ENCODE measurements around the gene IFT81. TPM values are rescaled to one million over a fixed set of nuclear protein-coding genes. Genes with fewer than 3 reads are reported as not detected.
"Not testable (repeated sequence)": the region's sequence is repeated elsewhere in the genome, so short reads cannot be mapped to it uniquely, and the experiment has no call there.

The IFT81 gene
- polyA plus RNA-seq (ENCODE audit: insufficient read length in 4 of 4): 10 to 100 TPM; 39.6 to 58.7 (median 47.8) TPM

GRCh38 chr12:110124269-110124995 is at the start of gene IFT81:
Gene IFT81, plus strand, starts transcription at chr12:110124357. Its CDS starts 3,024 bp downstream, at chr12:110127381.
- peak; percentile 83 to 89 (median 86) for DNase-seq (ENCODE audit: low read depth in 4 of 4, low spot score in 2 of 4)

GRCh38 chr12:110075880-110076279 is 48.3 kb upstream of the IFT81 start:
- no peak for DNase-seq (ENCODE audit: low read depth in 4 of 4, low spot score in 2 of 4)

- DNase-seq (ENCODE audit: low read depth in 4 of 4, low spot score in 2 of 4): no peak
These were observed 46.4 kb upstream of the IFT81 start for GRCh38 chr12:110077800-110078199.

- no peak for DNase-seq (ENCODE audit: low read depth in 4 of 4, low spot score in 2 of 4)
These were observed 44.4 kb upstream of the IFT81 start for GRCh38 chr12:110079477-110080400.

- DNase-seq (ENCODE audit: low read depth in 4 of 4, low spot score in 2 of 4): no peak
These were observed 43.7 kb upstream of the IFT81 start for GRCh38 chr12:110080410-110080809.

GRCh38 chr12:110084314-110085015 is 39.7 kb upstream of the IFT81 start:
- no peak for DNase-seq (ENCODE audit: low read depth in 4 of 4, low spot score in 2 of 4)

GRCh38 chr12:110088216-110088615 is 35.9 kb upstream of the IFT81 start:
- DNase-seq (ENCODE audit: low read depth in 4 of 4, low spot score in 2 of 4): not testable (repeated sequence)

GRCh38 chr12:110088936-110089335 is 35.2 kb upstream of the IFT81 start:
- no peak for DNase-seq (ENCODE audit: low read depth in 4 of 4, low spot score in 2 of 4)

- no peak for DNase-seq (ENCODE audit: low read depth in 4 of 4, low spot score in 2 of 4)
These were observed 33.7 kb upstream of the IFT81 start for GRCh38 chr12:110090266-110091135.

GRCh38 chr12:110091136-110091711 is 32.9 kb upstream of the IFT81 start:
- DNase-seq (ENCODE audit: low read depth in 4 of 4, low spot score in 2 of 4): no peak

- DNase-seq (ENCODE audit: low read depth in 4 of 4, low spot score in 2 of 4): no peak
These were observed 30.4 kb upstream of the IFT81 start for GRCh38 chr12:110093631-110094311.

GRCh38 chr12:110100315-110100970 is 23.7 kb upstream of the IFT81 start:
- peak in 3 of 4 donors; percentile 45 to 76 (median 50) for DNase-seq (ENCODE audit: low read depth in 4 of 4, low spot score in 2 of 4)

GRCh38 chr12:110102255-110102654 is 21.9 kb upstream of the IFT81 start:
- DNase-seq (ENCODE audit: low read depth in 4 of 4, low spot score in 2 of 4): no peak

- DNase-seq (ENCODE audit: low read depth in 4 of 4, low spot score in 2 of 4): no peak
These were observed 19.7 kb upstream of the IFT81 start for GRCh38 chr12:110104188-110105094.

- DNase-seq (ENCODE audit: low read depth in 4 of 4, low spot score in 2 of 4): no peak
These were observed 19.0 kb upstream of the IFT81 start for GRCh38 chr12:110105159-110105558.

- DNase-seq (ENCODE audit: low read depth in 4 of 4, low spot score in 2 of 4): no peak
These were observed 18.2 kb upstream of the IFT81 start for GRCh38 chr12:110105986-110106385.
